Body of pancreas (tissue), 4 donors: Measurements from ENCODE around the gene FBN2.

Source experiments
- POLR2A ChIP-seq, 3 donors: fragments of 450-650 bp; IDR thresholded peaks; one replicate each; pipeline ENCODE4 v1.6.1; 2016; ENCODE audit warnings: antibody characterized with exemption in 3 of 3, mild to moderate bottlenecking in 2 of 3
- TF ChIP-seq, protein P1 (sequence below), 7 experiments: fragments of 450-650 bp in 4 of 7; fragments of 200-600 bp in 3 of 7; sonication (generic) in 3 of 7; IDR thresholded peaks; one replicate each; pipeline ENCODE4 v1.5.1; 2016 to 2019; ENCODE audit warnings: antibody characterized with exemption in 7 of 7

DNA sequence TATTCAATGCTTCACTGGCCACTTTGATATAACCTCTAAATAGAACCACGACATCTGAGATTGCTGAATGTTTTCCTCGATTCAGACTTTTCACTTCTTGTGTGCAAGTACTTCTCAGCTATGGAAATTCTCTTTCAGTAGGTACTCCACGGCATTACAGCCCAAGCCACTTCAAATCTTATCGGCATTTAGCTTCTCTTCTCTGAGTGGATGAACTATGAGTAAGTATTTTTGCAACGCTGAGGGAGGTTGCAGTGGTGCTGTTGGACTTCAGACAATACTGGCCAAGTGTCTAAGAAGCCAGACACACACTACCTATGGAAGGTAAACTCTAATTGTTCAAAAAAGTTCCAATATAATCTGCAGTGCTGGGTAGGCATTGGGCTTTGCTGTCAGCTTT lies 60.1 kb downstream of the FBN2 start:
- TF ChIP-seq, protein P1, sequence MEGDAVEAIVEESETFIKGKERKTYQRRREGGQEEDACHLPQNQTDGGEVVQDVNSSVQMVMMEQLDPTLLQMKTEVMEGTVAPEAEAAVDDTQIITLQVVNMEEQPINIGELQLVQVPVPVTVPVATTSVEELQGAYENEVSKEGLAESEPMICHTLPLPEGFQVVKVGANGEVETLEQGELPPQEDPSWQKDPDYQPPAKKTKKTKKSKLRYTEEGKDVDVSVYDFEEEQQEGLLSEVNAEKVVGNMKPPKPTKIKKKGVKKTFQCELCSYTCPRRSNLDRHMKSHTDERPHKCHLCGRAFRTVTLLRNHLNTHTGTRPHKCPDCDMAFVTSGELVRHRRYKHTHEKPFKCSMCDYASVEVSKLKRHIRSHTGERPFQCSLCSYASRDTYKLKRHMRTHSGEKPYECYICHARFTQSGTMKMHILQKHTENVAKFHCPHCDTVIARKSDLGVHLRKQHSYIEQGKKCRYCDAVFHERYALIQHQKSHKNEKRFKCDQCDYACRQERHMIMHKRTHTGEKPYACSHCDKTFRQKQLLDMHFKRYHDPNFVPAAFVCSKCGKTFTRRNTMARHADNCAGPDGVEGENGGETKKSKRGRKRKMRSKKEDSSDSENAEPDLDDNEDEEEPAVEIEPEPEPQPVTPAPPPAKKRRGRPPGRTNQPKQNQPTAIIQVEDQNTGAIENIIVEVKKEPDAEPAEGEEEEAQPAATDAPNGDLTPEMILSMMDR (IDR thresholded peaks at IDR 0.05) = no peak
- no peak for TF ChIP-seq POLR2A (IDR thresholded peaks at IDR 0.05)
